NCI-H2196 treated with DMSO at 0.1 percent for 48 hours (cell line): ENCODE data around the gene DLG2.
"Not testable (repeated sequence)": the region's sequence is repeated elsewhere in the genome, so short reads cannot be mapped to it uniquely, and the experiment has no call there.

ENCODE experiments used
- DNase-seq: peaks from one replicate; lab custom pipeline; 2025; ENCODE audit not compliant: unreplicated experiment; lab: John Stamatoyannopoulos, UW

DLG2 gene

GRCh38 chr11:84799112-84799511 lies 828.0 kb downstream of the DLG2 start:
- no peak for DNase-seq

- no peak for DNase-seq
Measured at GRCh38 chr11:84795698-84796097, 831.4 kb downstream of the DLG2 start.

- DNase-seq, result no peak
Measured at GRCh38 chr11:84794663-84795443, 832.3 kb downstream of the DLG2 start.

GRCh38 chr11:84793318-84793717 lies 833.8 kb downstream of the DLG2 start:
- DNase-seq, result no peak

GRCh38 chr11:84790849-84791427 lies 836.2 kb downstream of the DLG2 start:
- DNase-seq, result no peak

- no peak for DNase-seq
Measured at GRCh38 chr11:84788220-84788619, 838.9 kb downstream of the DLG2 start.

GRCh38 chr11:84784158-84784557 lies 843.0 kb downstream of the DLG2 start:
- not testable (repeated sequence) for DNase-seq

- no peak for DNase-seq
Measured at GRCh38 chr11:84780689-84781293, 846.4 kb downstream of the DLG2 start.

GRCh38 chr11:84775503-84775902 lies 851.6 kb downstream of the DLG2 start:
- DNase-seq, result no peak

- DNase-seq, result no peak
Measured at GRCh38 chr11:84763931-84764330, 863.2 kb downstream of the DLG2 start.

GRCh38 chr11:84757711-84758110 lies 869.4 kb downstream of the DLG2 start:
- no peak for DNase-seq

- DNase-seq, result no peak
Measured at GRCh38 chr11:84751371-84751770, 875.8 kb downstream of the DLG2 start.

GRCh38 chr11:84747871-84748270 lies 879.3 kb downstream of the DLG2 start:
- no peak for DNase-seq

- DNase-seq, result no peak
Measured at GRCh38 chr11:84740050-84740449, 887.1 kb downstream of the DLG2 start.

- no peak for DNase-seq
Measured at GRCh38 chr11:84724256-84724655, 902.9 kb downstream of the DLG2 start.

- DNase-seq, result no peak
Measured at GRCh38 chr11:84722583-84723108, 904.5 kb downstream of the DLG2 start.

GRCh38 chr11:84721561-84721961 lies 905.6 kb downstream of the DLG2 start:
- DNase-seq, result no peak

- no peak for DNase-seq
Measured at GRCh38 chr11:84720706-84721402, 906.3 kb downstream of the DLG2 start.

GRCh38 chr11:84719935-84720577 lies 907.1 kb downstream of the DLG2 start:
- DNase-seq, result no peak

- DNase-seq, result no peak
Measured at GRCh38 chr11:84714316-84714780, 912.8 kb downstream of the DLG2 start.

GRCh38 chr11:84691830-84692229 lies 935.3 kb downstream of the DLG2 start:
- no peak for DNase-seq
